HG02884 (cell line): ENCODE results near the gene KIF2A.

Experiments
- ATAC-seq: cut with Tn5 transposase; IDR thresholded peaks from one replicate; pipeline ENCODE4 v1.9.1; 2021; ENCODE audit warnings: mild to moderate bottlenecking, moderate library complexity; ENCODE audit not compliant: unreplicated experiment

Gene KIF2A

DNA sequence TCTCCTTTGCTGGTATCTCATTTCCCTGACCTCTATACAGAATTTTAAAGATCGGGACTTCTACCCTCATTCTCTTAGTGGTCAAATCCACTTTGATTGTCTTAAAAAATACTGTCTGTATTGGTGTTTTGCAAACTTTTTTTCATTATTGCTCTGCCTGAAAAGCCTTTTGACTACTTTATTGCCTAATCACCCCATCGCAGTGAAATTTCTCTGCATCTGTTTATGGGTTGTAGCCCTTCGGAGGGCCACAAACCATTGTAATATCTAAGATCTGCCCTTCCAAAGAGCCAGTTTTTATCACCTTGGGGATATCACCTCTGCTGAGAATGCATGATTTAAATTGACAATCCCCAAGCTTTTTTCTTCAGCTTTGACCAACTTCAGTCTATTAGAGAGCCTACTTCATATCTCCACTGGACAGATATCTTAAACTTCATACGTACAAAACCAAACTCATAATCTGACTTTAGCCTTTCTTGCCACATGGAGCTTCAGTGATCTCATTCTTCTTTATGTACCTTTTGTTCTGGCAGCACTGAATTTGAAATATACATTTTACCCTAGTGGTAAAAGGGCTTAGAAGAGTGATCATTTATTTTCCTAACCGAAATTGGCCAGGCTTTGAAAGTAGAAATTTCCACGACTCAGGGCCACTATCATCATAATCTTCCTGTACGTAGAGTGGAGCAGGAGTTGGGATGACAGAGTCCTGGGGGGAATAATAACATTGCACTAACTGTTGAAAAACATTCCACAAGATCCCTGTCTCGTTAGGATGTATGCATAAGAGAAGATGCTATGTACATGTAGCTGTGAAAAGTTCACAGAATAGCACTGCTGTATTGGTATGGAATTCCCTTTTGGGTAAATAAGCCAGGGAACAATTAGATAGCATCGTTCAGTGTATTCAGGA lies 21.4 kb downstream of the KIF2A start:
- no peak for ATAC-seq

DNA sequence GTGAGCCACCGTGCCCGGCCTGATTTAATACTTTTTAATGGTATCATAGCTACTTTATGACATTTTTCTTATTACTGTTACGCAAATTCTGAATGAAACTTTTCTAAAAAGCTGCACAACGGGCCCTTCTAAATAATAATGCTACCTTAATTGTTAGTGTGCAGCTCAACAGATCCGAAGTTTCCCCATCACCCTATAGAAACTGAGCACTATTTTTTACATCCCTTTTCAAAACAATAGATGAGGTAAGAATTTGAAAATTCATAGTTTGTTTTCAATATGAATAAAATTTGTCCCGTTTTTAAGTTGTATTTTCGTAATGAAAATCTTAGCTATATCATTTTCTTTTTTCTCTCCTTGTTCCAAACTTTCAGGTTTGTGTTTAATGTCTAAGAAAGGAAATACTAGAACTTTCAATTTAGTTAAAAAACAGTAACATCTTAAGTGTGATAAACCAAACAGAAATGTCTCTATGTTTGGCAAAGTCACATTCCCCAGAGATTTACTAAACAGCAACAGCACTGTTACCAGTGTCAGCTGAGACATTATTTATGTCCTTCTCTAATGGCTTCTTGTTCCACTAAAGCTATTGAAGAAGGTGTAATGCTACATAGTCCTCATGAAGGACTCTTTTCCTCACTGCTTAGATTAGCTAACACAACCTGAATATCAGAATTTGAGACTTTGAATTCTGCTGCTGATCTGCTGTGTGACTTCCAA lies 22.9 kb downstream of the KIF2A start:
- no peak for ATAC-seq

DNA sequence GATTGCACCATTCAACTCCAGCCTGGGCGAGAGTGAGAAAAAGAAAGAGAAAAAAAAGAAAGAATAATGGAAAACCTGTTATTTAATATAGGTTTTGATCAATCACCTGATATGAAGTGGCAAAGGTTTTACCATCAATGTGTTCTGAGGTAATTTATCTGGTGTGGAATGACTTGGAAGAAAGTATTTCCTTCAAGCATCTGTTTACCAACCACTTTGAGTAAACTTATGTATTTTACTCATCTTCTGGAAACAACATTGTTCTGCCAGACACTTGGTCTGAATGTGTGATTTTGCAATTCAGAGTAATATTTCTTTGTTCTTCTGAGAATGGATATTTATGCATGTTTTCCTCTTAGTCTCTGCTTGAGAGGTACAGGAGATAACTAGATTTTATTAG lies 24.3 kb downstream of the KIF2A start:
- ATAC-seq: no peak

DNA sequence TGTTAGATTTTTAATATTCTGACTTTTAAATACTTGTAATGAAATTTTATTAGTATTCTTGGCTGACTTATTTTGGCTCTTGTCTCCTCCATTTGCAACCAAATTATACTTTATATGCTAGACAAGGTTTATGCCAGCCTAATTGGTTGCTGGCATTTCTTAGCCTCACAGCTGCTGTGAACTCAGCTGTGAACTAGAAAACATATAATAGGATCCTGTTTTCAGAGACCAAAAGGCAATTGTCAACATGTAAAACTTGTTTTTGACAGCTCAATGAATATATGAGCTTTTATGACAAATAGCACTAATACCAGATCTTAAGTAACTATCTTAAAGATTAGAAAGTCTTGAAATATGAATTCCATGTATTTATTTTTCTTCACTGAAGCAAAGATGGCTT lies 25.9 kb downstream of the KIF2A start:
- no peak for ATAC-seq

DNA sequence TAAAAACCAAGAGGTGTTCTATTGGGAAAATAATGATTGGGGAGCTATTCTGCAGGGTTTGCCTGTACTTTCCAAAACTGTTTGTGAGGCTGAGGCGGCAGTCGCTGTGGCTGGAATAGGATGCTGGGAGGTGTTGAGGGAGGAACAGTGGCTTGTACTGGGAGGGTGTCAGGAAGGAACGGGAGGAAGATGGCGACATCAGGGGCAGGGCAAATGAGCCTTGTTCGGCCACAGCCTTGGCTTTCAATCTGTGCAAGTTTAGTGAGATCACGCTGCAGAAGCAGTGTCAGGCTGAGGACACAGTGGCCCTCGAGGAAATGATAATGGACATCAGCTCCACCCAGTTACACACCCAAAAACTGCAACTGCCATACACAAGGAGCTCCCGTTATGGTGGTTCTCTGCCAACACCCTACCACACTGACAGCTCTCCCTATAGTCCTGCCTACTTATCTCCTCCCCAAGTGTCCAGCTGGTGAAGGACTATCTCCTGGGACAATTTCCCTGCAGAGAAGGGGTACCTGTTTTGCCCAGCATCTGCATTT lies 27.3 kb downstream of the KIF2A start:
- no peak for ATAC-seq

DNA sequence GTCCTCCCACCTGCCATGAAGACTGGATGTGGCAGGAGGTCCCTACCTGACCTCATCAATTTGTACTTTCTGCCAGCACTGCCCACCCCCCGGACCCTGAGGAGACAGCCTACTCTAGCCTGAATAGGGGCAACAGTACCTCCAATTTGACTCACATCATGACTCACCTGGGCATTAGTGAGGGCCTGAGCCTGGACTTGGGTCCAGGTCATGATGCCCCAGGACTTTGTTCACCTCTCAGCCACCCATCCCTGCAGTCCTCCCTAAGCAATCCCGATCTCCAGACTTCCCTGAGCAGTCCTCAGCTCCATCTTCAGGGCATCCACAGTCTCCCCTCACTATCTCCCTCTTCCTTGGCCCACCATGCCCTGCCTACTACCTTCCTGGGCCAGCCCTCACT lies 28.1 kb downstream of the KIF2A start:
- ATAC-seq: no peak

DNA sequence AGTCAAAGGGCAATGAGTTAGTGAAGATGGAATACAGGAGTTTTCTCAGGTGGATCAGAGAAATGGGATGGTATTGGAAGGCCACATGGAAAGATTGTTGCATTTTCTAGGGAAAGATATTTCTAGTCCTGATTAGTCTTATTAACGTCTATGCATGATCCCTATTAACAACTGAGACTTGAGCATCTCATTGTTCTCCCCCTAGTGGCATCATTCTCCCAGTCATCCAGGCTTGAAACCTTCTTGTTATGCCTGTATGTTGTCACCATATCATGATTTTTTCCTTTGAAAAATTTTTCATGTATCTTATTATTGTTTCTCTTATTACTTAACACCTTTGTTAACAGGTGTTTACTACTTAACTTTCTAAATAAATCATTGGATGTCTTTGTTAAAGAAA lies 34.4 kb downstream of the KIF2A start:
- no peak for ATAC-seq

DNA sequence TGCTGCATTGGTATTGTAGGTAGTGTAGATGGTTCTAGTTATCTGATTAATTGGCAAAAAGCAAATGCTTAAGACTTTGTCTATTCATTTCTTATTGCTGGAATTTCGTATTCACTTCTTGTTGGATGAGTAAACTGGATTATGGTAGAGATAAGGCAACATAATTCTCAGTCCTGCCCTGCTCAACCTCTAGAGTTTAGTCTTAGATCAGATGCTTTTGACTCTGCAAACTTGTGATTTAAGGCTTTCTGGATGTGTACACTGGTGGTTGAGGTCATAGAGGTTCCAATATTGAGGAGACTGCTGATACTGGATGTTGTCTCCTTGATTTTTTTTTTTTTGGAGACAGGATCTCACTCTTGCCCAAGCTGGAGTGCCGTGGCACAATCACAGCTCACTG lies 35.0 kb downstream of the KIF2A start:
- no peak for ATAC-seq

DNA sequence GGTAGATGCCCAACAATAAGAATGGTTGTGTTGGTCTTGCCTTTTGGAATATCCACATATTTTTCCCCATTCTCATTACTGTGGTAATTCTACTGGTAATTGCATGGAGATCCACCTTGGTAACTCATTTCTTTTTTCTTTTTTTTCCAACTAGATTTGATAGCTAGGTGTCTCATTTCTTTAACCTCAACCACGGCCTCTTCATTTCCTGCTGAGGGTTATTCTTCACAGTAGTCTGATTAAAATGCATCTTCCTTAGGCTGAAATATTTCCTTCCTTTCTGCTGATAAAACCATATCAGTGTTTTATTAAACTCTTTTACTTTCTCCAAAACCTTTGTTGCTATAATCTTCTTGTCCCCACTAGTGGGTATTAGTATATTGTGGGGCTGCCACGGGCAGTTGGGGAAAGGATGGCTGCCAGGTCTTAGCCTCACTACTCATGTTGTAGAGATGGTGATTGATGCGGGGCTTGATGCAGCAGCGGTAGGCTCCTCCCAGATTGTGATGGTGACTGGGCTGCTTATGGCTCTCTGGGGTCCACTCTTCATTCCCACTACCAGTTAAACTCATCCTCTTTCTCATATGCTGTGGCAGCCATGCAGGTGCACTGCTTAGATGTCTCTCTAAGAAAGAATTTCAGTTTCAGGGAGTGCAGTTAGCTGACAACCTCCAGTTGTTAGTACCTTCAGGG lies 35.9 kb downstream of the KIF2A start:
- ATAC-seq: peak; percentile 64

DNA sequence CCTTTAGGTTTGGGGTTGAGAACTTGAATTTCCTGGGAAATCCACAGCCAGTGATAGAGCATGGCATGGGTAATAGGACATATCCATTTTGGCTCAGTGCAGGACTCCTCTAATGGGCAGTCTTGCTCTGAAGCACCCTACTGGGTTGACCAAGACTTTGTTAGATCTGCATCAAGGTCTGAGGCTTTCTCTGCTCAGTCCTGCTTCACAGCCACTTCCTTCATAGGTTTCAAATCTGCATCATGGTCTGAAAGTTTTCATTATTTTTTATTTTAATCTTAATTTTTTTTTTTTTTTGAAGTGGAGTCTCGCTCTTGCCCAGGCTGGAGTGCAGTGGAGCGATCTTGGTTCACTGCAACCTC lies 36.5 kb downstream of the KIF2A start:
- peak; percentile 28 for ATAC-seq

DNA sequence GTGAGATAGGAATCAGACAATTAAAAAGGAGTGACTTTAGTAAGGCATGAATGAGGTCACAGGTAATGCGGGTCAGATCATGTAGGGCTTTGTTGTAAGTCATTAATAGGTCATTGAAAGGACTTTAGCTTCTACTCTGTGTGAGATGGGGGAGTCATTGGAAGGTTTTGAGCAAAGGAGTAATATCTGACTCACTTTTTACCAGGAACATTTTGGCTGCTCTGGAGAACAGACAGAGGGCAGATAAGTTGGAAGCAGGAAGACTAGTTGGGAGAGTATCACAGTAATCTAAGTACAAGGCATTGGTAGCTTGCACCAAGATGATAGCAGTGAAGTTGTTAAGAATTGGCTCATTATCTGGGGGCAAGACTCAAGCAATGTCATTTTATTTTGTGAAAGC lies 37.4 kb downstream of the KIF2A start:
- no peak for ATAC-seq

DNA sequence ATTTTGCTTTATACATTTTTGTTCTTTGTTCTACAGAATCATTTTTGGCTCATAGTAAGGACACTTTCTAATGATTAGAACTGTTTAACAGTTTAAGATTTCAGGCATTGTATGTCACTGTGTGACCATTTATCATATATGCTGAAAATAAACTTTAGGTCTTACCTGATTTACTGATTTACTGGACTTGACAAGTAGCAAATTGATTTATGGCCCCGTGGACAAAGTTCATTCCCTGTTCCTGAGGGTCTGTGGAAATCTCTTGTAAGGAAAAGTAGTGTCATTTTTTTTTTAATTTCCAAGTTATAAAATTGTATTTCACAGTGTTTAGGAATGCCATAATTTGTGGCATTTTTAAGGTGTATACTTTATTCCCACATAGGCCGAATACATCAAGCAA lies 40.7 kb downstream of the KIF2A start:
- no peak for ATAC-seq

DNA sequence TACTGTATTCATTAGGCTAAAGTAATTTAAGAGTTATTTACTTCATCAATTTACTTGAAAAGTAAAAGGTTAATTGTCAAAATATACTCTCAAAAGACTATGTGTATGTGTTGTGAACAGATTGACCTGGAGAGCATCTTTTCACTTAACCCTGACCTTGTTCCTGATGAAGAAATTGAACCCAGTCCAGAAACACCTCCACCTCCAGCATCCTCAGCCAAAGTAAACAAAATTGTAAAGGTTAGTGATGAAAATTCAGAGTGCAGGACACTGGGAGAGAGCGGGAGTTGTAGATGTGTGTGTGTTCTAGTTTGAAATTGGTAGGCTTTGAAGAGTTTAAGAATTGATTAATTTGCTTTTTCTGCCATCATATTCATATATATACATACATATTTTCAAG lies 41.9 kb downstream of the KIF2A start:
- no peak for ATAC-seq

DNA sequence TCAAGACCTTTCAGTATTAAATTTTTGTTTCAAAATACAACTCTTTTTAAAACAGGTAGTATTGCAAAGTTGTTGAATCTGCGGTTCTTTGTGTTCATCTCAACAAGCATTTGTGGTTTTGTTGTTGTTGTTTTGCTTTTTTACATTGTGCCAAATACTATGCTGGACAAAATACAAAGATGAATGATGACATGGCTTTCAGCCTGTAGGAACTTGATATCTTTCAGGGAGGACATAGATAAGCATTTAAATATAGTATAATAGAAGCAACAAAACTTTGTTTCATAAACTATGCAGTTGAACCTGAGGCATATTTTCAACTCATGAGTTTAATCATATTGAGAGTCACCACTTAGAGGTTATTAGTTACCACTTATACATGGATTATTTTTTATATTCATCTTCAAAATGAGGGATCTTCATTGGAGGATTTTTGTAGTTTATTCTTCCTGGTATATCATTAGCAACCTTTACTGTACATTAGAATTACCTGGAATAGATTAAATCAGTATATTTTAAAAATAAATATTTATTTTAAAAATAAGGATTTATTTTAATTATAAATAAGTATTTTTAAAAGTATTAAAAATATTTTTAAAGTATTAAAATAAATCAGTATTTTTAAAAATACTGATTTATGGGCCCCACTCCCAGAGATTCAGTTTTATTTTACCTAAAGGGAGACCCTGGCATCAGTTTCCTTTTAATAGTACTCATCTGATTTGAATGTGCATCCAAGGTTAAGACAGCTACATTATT lies 42.9 kb downstream of the KIF2A start:
- ATAC-seq: no peak

DNA sequence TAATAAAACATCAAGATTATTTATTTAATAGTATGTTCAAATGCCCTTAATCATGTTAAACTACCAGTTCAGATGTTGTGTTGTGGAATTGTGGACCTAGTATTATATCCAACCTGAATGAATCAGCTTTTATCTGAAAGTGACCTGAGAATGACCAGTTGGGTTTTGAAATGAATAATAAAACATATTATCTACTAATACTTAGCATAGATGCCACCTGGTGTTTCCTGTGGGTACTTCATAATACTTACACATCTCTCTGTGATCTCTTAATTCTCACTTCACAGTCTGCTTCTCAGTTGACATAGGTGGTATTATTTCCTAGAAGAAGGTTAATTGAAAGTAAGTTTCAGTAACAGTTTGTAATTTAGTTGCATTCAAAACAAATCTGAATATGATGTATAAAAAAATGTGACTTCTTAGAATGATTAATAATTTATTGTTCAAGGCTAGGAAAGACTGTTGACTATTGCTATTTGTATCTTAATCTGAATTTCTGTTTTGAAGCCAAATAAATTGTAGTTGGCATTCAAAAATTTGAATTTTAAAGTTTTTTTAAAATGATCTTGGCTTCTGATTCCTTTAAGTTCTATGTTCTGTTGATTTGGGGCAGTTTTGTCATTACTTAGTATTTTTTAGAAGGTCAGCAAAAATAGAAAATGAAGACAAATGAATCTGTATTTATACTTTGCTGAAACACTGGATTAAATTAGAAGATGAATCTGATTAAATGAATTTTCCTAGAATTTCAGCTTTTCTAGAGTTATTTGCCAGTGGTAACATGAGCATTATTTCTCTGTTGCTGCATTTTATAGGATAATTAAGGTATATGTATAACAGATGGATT lies 48.2 kb downstream of the KIF2A start:
- ATAC-seq: peak; percentile 95

DNA sequence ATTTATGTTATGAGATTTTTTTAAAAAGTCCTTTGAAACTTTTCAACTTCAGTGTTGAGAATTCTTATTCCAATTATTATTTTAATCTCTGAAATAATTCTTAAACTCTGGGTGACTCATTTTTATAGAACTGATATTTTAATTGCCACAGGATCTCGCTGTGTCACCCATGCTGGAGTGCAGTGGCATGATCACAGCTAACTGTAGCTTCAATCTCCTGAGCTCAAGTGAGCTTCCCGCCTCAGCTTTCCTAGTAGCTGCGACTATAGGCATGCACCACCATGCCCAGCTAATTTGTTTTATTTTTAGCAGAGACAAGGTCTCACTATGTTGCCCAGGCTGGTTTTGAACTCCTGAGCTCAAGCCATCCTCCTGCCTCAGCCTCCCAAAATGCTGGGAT lies 56.7 kb downstream of the KIF2A start:
- no peak for ATAC-seq

DNA sequence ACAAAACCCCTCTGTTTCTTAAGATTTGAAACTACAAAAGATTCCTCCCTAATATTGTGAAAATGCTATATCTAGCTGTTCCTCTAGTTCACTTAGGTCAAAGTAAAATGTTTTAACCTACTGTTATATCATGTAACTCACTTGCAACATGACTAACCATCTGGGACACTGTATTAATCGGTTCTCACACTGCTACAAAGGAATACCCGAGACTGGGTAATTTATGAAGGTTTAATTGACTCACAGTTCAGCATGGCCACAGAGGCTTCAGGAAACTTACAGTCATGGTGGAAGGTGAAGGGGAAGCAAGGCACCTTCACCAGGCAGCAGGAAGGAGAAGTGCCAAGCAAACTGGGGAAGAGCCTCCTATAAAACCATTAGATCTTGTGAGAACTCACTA lies 63.0 kb downstream of the KIF2A start:
- ATAC-seq: no peak

DNA sequence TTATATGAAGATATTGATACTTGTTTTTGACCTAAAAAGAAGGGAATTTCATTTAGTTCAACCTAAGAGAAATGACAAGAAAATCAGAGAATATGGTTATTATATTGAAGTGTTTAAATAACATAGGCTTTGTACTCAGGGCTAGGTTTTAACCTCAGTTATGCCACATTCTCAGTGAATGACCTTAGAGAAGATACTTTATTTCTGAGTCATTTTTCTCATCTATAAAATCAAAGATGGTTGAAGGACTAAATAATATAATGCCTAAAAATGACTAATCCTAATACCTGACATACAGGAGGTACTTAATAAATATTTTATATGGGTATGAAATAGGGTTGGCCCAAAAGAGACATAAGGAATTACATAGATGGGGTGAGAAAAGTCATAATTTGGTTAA lies 65.4 kb downstream of the KIF2A start:
- no peak for ATAC-seq

DNA sequence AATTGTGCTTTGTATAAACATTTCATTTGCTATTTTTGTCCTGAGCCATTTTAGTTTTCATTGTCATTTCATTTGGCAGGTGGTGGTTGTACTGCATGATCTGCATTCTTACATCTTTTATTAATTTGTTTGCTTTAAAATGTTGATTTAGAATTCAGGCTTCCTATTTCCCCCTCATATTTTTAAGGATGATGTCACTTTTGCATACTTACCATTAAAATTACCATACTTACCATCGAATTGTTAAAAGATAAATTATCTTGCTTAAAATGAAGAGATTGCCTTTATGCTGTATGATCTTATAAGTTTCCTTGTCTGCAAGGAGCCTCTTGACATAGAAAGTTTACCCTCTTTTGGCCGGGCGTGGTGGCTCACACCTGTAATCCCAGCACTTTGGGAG lies 66.6 kb downstream of the KIF2A start:
- ATAC-seq: no peak

DNA sequence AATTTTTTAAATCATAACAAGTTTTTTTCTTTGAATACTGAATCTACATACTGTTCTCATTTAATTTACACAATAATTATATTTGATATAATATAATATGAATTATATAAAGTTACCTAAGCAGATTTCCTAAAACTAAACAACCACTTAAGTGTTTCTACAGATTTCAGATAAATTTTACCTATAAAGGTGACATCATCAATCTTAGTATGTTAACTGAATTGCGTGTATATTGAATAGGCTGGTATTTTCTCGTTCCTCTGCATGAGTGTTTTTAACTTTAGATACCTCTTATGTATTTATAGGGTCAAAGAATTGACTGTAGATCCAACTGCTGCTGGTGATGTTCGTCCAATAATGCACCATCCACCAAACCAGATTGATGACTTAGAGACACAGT lies 67.4 kb downstream of the KIF2A start:
- ATAC-seq: no peak
